SK-N-MC (cell line): Measurements from ENCODE around the gene RASSF3.

ENCODE experiments used
- EZH2 ChIP-seq: fragments of 200-600 bp; sonication (generic); IDR thresholded peaks from one replicate; pipeline ENCODE4 v1.6.1; 2017; ENCODE audit warnings: antibody characterized with exemption
- POLR2AphosphoS5 ChIP-seq: IDR thresholded peaks from 2 replicates; pipeline ENCODE4 v1.6.1; 2012; ENCODE audit warnings: mild to moderate bottlenecking, low read depth, low read length, borderline replicate concordance

GRCh38 chr12:64595863-64596793, 14.2 kb upstream of the RASSF3 start:
- TF ChIP-seq POLR2AphosphoS5: no peak
- no peak for TF ChIP-seq EZH2
